DND-41 (cell line): ENCODE results near the gene MORN5.

ENCODE experiments used
- ATAC-seq: fragments of 200-7000 bp; cut with Tn5 transposase; 3 replicates; pipeline ENCODE4 v1.9.1; 2021; ENCODE audit warnings: low read depth; ENCODE audit not compliant: insufficient read depth
- DNase-seq: peaks from one replicate; pipeline ENCODE4 v3.0.0-alpha.2; 2020
- H2AFZ ChIP-seq: 2 replicates; pipeline ENCODE4 v1.6.0; 2012; ENCODE audit warnings: low read depth, low read length
- H3K27ac ChIP-seq: 2 replicates; pipeline ENCODE4 v1.5.1; 2012; ENCODE audit warnings: low read length, inconsistent platforms
- H3K27me3 ChIP-seq: fragments of 200-600 bp; sonication (generic); 2 replicates; pipeline ENCODE4 v1.6.0; 2012; ENCODE audit warnings: low read length, mild to moderate bottlenecking, inconsistent platforms; ENCODE audit not compliant: insufficient read depth, poor library complexity
- H3K36me3 ChIP-seq: 2 replicates; pipeline ENCODE4 v1.5.1; 2012; ENCODE audit warnings: low read length, inconsistent platforms; ENCODE audit not compliant: insufficient read depth
- H3K4me1 ChIP-seq: 2 replicates; pipeline ENCODE4 v1.5.1; 2012; ENCODE audit warnings: mild to moderate bottlenecking, low read length; ENCODE audit not compliant: insufficient read depth
- H3K4me2 ChIP-seq: 2 replicates; pipeline ENCODE4 v1.6.0; 2012; ENCODE audit warnings: mild to moderate bottlenecking, moderate library complexity, low read length, inconsistent platforms; ENCODE audit not compliant: insufficient read depth
- H3K4me3 ChIP-seq, 2 experiments: fragments of 200-600 bp in 1 of 2; shearing (Covaris generic) in 1 of 2; 2 replicates each; pipeline ENCODE4 v1.5.1; 2012 to 2016; ENCODE audit warnings: inconsistent platforms in 2 of 2, low read length in 2 of 2, mild to moderate bottlenecking in 2 of 2, low read depth in 1 of 2, moderate library complexity in 1 of 2
- H3K79me2 ChIP-seq: 2 replicates; pipeline ENCODE4 v1.6.0; 2012; ENCODE audit warnings: low read length, inconsistent platforms; ENCODE audit not compliant: insufficient read depth
- H3K9ac ChIP-seq: 2 replicates; pipeline ENCODE4 v1.6.0; 2012; ENCODE audit warnings: low read depth, mild to moderate bottlenecking, inconsistent platforms, low read length, moderate library complexity
- H3K9me3 ChIP-seq: 2 replicates; pipeline ENCODE4 v1.5.1; 2012; ENCODE audit warnings: low read length, moderate library complexity, mild to moderate bottlenecking, inconsistent platforms; ENCODE audit not compliant: insufficient read depth, severe bottlenecking
- H4K20me1 ChIP-seq: 2 replicates; pipeline ENCODE4 v1.6.0; 2012; ENCODE audit warnings: low read length; ENCODE audit not compliant: insufficient read depth
- EZH2 ChIP-seq: IDR thresholded peaks from 3 replicates; pipeline ENCODE4 v1.6.1; 2012; ENCODE audit warnings: borderline replicate concordance, low read depth, mild to moderate bottlenecking, moderate library complexity, low read length, inconsistent platforms; ENCODE audit not compliant: severe bottlenecking
- TF ChIP-seq, protein P1 (sequence below): IDR thresholded peaks from 2 replicates; pipeline ENCODE4 v1.5.1; 2012; ENCODE audit warnings: borderline replicate concordance, low read length, moderate library complexity, mild to moderate bottlenecking; ENCODE audit not compliant: poor library complexity, severe bottlenecking; ENCODE audit errors: extremely low read depth

The MORN5 gene

DNA sequence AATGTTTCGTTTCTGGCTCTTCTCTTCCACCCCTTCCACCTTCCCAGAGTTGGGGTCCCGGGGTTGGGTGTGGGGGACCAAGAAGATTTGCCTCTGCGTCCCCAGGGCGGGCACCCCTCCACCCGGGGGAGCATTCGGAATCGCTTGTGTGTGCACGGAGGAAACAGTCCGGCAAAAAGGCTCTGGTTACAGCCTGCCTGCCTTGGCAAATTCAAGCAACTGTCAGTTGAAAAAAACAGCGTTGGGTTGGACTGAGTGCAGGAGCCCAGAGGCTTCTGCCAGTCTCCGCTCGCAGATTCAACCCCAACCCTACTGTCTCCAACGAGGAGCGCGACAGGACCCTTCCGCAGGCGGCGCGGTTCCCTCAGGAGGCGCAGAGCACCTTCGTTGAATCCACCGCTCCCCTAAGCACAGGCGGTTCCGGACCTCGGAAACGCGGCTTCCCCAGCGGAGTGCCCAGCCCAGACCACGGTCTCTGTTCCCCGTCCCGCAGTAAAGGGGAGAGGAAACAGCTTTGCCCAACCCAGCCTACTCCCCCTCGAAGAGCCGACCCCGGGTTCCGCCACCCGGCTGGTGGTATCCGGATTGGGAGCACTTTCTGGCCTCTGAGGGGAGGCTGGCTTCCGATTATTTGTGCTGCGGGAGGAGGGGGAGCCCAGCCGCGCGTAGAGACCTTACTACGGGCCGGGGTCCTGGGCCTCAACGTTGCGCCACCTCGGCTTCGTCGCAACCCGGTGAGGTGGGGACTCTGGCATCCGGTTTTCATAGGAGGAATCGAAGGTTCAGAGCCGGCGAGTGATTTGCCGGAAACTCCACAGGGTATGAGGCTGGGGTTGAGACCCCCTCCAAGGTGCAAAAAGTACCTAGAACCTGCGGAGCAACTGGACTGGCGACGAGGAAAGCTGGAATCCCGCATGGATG lies 59.5 kb downstream of the MORN5 start:
- Histone ChIP-seq H3K9me3 (no peaks in the 10 kb centered on the region), H3K9ac (no peak overlapping the region), H2AFZ (no peak overlapping the region), H3K4me1 (no peaks in the 10 kb centered on the region), H3K27ac (no peak overlapping the region), H3K27me3 (peaks cover 3% of the 10 kb centered on the region), H3K36me3 (no peaks in the 10 kb centered on the region), H3K4me2 (no peak overlapping the region), H3K4me3 (no peak overlapping the region), H4K20me1 (no peaks in the 10 kb centered on the region), H3K79me2 (no peaks in the 10 kb centered on the region)
- ATAC-seq, result no peak
- TF ChIP-seq, protein P1, sequence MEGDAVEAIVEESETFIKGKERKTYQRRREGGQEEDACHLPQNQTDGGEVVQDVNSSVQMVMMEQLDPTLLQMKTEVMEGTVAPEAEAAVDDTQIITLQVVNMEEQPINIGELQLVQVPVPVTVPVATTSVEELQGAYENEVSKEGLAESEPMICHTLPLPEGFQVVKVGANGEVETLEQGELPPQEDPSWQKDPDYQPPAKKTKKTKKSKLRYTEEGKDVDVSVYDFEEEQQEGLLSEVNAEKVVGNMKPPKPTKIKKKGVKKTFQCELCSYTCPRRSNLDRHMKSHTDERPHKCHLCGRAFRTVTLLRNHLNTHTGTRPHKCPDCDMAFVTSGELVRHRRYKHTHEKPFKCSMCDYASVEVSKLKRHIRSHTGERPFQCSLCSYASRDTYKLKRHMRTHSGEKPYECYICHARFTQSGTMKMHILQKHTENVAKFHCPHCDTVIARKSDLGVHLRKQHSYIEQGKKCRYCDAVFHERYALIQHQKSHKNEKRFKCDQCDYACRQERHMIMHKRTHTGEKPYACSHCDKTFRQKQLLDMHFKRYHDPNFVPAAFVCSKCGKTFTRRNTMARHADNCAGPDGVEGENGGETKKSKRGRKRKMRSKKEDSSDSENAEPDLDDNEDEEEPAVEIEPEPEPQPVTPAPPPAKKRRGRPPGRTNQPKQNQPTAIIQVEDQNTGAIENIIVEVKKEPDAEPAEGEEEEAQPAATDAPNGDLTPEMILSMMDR, result no peak
- TF ChIP-seq EZH2, result no peak
- no peak for DNase-seq

DNA sequence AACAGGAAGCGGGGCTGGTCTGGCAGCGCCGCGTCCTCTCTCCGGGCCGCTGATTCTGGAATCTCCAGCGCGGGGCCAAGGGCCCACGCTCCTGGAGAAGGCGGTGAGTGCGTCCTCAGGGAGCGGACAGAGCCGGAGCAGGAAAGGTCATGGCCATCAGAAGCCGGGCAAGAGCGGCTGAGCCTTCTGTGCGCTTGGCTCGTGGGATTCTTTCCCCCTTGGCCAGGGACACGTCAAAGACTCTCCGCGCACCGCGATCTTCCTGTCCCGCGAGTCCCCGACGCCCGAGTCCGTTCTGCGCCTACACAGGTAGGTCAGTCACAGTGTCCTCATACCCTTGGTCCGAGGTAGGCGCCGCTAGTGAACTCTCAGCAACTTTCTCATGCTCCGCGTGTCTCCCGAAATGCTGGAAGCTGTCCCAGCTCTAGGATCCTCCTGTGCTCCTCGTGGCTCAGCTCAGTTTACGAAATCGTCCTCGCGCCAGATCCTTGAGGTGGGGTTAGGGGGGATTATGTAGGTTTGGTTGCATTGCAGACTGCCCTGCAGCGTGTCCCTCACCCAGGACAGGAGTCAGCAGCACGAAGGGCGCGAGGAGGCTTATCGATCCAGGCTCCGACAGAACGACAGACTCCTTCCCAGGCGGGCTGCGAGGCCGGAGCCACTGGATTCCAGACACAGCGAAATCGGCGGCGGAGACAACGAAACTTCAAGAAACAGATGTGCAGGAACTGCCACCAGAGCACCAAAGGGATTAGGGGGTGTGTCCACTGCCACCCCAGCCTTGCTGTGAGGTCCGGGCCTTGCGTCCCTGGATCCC lies 60.4 kb downstream of the MORN5 start:
- Histone ChIP-seq H4K20me1 (no peaks in the 10 kb centered on the region), H3K27me3 (peaks cover 3% of the 10 kb centered on the region), H3K4me3 (no peak overlapping the region), H3K27ac (no peak overlapping the region), H3K36me3 (no peaks in the 10 kb centered on the region), H3K9ac (no peak overlapping the region), H3K79me2 (no peaks in the 10 kb centered on the region), H3K4me1 (no peaks in the 10 kb centered on the region), H3K9me3 (no peaks in the 10 kb centered on the region), H2AFZ (no peak overlapping the region), H3K4me2 (no peak overlapping the region)
- TF ChIP-seq EZH2, result no peak
- TF ChIP-seq, protein P1, result no peak
- ATAC-seq (no peak), DNase-seq (no peak)

DNA sequence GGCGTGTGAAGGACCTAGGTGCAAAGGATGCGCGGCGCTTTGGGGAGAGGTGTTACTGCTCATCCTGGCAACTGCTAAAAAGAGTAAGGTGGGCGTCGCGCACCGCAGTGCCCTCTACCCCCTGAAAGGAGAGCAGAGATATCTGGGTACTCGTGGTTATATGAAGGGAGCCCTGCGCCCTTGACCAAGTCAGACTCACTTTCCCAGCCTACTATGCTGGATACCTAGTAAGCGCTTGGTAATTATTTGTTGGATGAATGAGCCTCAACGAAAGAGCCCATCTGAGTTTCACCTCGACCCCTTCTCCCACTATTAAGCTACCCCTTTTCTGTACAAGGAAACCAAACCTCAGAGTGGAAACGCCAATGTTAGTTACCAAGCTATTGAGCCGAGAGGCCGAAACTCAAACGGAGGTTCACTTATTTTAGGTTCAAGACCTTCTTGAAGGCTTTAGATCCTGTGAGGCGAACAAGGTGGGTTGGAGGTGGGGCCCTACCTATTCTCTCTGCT lies 61.0 kb downstream of the MORN5 start:
- Histone ChIP-seq H3K9ac (no peak overlapping the region), H3K27me3 (peaks cover 3% of the 10 kb centered on the region)
- no peak for DNase-seq

More for the DNA sequence above, 61.0 kb downstream of the MORN5 start:
- Histone ChIP-seq H2AFZ (no peak overlapping the region), H3K79me2 (no peaks in the 10 kb centered on the region), H3K9me3 (no peaks in the 10 kb centered on the region), H3K4me1 (no peaks in the 10 kb centered on the region), H3K4me3 (no peak overlapping the region), H3K36me3 (no peaks in the 10 kb centered on the region), H4K20me1 (no peaks in the 10 kb centered on the region), H3K27ac (no peak overlapping the region), H3K4me2 (no peak overlapping the region)
- TF ChIP-seq, protein P1, result no peak
- no peak for ATAC-seq
